ENCODE results near the gene CMSS1. TPM values are rescaled to one million over a fixed set of nuclear protein-coding genes. Genes with fewer than 3 reads are reported as not detected.
A peak's percentile ranks its signal among the peaks of the same experiment; 100 is the strongest.

The CMSS1 gene
- total and polyA plus RNA-seq, 4 experiments from 2014 or later: 18.3 to 29.4 (median 21.9) TPM

GRCh38 chr3:99873269-99874102 is 55.8 kb downstream of the CMSS1 start:
- no peak overlapping the region for H3K27ac ChIP-seq (ENCODE audit: low read depth, low read length)
- Mint-ChIP-seq H3K27ac (peak overlapping the region in 1 of 7 donors; percentile 29), H3K9me3 (no peaks in the 10 kb centered on the region), H3K27me3 (no peaks in the 10 kb centered on the region), H3K36me3 (no peaks in the 10 kb centered on the region), H3K4me1 (peaks cover 6 to 25% (median 11%) of the 10 kb centered on the region in 4 donors), H3K4me3 (no peak overlapping the region)
- no peak overlapping the region for H3K4me3 ChIP-seq (ENCODE audit: low read length in 2 of 2)
- ChIA-PET POLR2A (ENCODE audit: partially characterized antibody) (no interaction called here), CTCF (ENCODE audit: partially characterized antibody) (no interaction called here)
- intact Hi-C loops (cut with micrococcal nuclease): no loop called here
- no peaks in the 10 kb centered on the region for H3K36me3 ChIP-seq (ENCODE audit: insufficient read depth, low read length)
- peaks cover 18% of the 10 kb centered on the region for H3K4me1 ChIP-seq (ENCODE audit: insufficient read depth, low read length)
- no peaks in the 10 kb centered on the region for H3K9me3 ChIP-seq (ENCODE audit: control insufficient read depth in 1 of 2, low read length in 2 of 2)
- no peaks in the 10 kb centered on the region for H3K27me3 ChIP-seq (ENCODE audit: insufficient read depth, low read length)
- DNase-seq: no peak

DNA sequence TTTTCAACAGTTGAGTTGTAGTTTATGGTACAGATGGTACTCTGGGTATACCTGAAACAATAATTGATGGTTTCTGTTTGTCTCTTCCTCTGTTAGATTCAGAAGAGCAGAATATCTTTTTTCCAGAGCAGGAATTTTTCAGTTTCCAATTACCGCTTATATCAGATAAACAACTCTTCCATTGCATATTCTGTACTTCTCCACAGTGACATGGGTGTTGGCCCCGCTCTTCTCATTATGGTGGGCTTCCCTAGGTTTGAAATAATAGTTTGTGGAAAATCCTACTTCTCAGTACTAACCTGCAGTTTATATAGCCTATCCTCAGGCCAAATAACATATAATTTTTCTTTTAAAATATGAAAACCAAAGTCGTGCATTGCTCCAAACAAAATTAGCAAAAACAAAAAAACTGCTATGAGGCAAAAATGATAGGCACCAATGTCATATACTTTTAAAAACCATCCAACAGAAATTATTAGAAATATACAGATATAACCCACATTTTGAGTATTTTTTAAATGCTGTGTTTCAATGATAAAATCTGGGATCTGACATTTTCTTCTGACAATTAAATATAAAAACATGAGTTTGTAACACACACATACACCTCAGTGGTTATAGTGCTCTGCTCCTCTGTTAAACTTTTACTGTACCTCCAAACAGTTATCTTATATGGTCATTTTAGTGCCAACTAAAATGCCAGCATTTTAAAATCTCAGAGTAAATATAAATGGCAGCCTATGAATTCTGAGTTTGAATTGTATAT is 56.8 kb downstream of the CMSS1 start:
- no peak for DNase-seq
- intact Hi-C loops (cut with micrococcal nuclease): loop anchor here (5.0 kb wide), 1 partner anchor 57 kb away; the partner anchor contains the start of gene CMSS1
- Mint-ChIP-seq H3K4me1 (peaks cover 8 to 27% (median 9%) of the 10 kb centered on the region in 4 donors), H3K27me3 (no peaks in the 10 kb centered on the region), H3K4me3 (peak overlapping the region in 1 of 8 donors; percentile 26), H3K27ac (no peak overlapping the region), H3K9me3 (no peaks in the 10 kb centered on the region), H3K36me3 (no peaks in the 10 kb centered on the region)
- Histone ChIP-seq H3K36me3 (ENCODE audit: insufficient read depth, low read length) (no peaks in the 10 kb centered on the region), H3K27me3 (ENCODE audit: insufficient read depth, low read length) (no peaks in the 10 kb centered on the region), H3K27ac (ENCODE audit: low read depth, low read length) (no peak overlapping the region), H3K4me1 (ENCODE audit: insufficient read depth, low read length) (peaks cover 17% of the 10 kb centered on the region), H3K4me3 (ENCODE audit: low read length in 2 of 2) (no peak overlapping the region), H3K9me3 (ENCODE audit: control insufficient read depth in 1 of 2, low read length in 2 of 2) (no peaks in the 10 kb centered on the region)
- CTCF ChIA-PET (ENCODE audit: partially characterized antibody): no interaction called here
- POLR2A ChIA-PET (ENCODE audit: partially characterized antibody): no interaction called here

GRCh38 chr3:99875581-99875928 is 57.9 kb downstream of the CMSS1 start:
- peaks cover 8 to 27% (median 9%) of the 10 kb centered on the region in 4 donors for H3K4me1 Mint-ChIP-seq
- H3K27ac ChIP-seq (ENCODE audit: low read depth, low read length): peak overlapping the region; percentile 45
- POLR2A ChIA-PET (ENCODE audit: partially characterized antibody): no interaction called here
- no peaks in the 10 kb centered on the region for H3K27me3 Mint-ChIP-seq
- H3K36me3 Mint-ChIP-seq: no peaks in the 10 kb centered on the region
- no peaks in the 10 kb centered on the region for H3K36me3 ChIP-seq (ENCODE audit: insufficient read depth, low read length)
- H3K27ac Mint-ChIP-seq: peak overlapping the region; percentile 15 to 83 (median 59)
- H3K9me3 Mint-ChIP-seq: peaks cover 0 to 1% (median 0%) of the 10 kb centered on the region in 8 donors
- no peaks in the 10 kb centered on the region for H3K9me3 ChIP-seq (ENCODE audit: control insufficient read depth in 1 of 2, low read length in 2 of 2)
- peaks cover 17% of the 10 kb centered on the region for H3K4me1 ChIP-seq (ENCODE audit: insufficient read depth, low read length)
- intact Hi-C loops (cut with micrococcal nuclease): loop anchor here (5.0 kb wide), 1 partner anchor 58 kb away; the partner anchor contains the start of gene CMSS1
- CTCF ChIA-PET (ENCODE audit: partially characterized antibody): interaction anchor here (1.0 to 1.2 kb wide), 2 partner anchors 11 to 44 kb away, joined by 3 read pairs; no protein-coding TSS in a partner anchor
- H3K4me3 ChIP-seq (ENCODE audit: low read length in 2 of 2): peak overlapping the region; percentile 51 to 71
- no peak for DNase-seq
- peak overlapping the region; percentile 72 to 85 (median 82) for H3K4me3 Mint-ChIP-seq
- H3K27me3 ChIP-seq (ENCODE audit: insufficient read depth, low read length): no peaks in the 10 kb centered on the region

GRCh38 chr3:99875929-99876841 is 58.5 kb downstream of the CMSS1 start:
- H3K27me3 Mint-ChIP-seq: no peaks in the 10 kb centered on the region

GRCh38 chr3:99877031-99877579 is 59.4 kb downstream of the CMSS1 start:
- intact Hi-C loops (cut with micrococcal nuclease): loop anchor here (5.0 kb wide), 1 partner anchor 60 kb away; the partner anchor contains the start of gene CMSS1
- peaks cover 8 to 27% (median 9%) of the 10 kb centered on the region in 4 donors for H3K4me1 Mint-ChIP-seq
- Histone ChIP-seq H3K36me3 (ENCODE audit: insufficient read depth, low read length) (no peaks in the 10 kb centered on the region), H3K27ac (ENCODE audit: low read depth, low read length) (no peak overlapping the region), H3K27me3 (ENCODE audit: insufficient read depth, low read length) (no peaks in the 10 kb centered on the region), H3K4me1 (ENCODE audit: insufficient read depth, low read length) (peaks cover 17% of the 10 kb centered on the region), H3K9me3 (ENCODE audit: control insufficient read depth in 1 of 2, low read length in 2 of 2) (no peaks in the 10 kb centered on the region), H3K4me3 (ENCODE audit: low read length in 2 of 2) (no peak overlapping the region)
- H3K27me3 Mint-ChIP-seq: no peaks in the 10 kb centered on the region
- ChIA-PET CTCF (ENCODE audit: partially characterized antibody) (no interaction called here), POLR2A (ENCODE audit: partially characterized antibody) (no interaction called here)
- DNase-seq: no peak
- peak overlapping the region in 3 of 7 donors; percentile 35 to 88 (median 37) for H3K27ac Mint-ChIP-seq
- H3K4me3 Mint-ChIP-seq: peak overlapping the region in 3 of 8 donors; percentile 8 to 64 (median 57)
- H3K9me3 Mint-ChIP-seq: peaks cover 0 to 1% (median 0%) of the 10 kb centered on the region in 8 donors
- H3K36me3 Mint-ChIP-seq: no peaks in the 10 kb centered on the region

More at GRCh38 chr3:99875929-99876841, 58.5 kb downstream of the CMSS1 start:
- peaks cover 0 to 1% (median 0%) of the 10 kb centered on the region in 8 donors for H3K9me3 Mint-ChIP-seq
- CTCF ChIA-PET (ENCODE audit: partially characterized antibody): interaction anchor here (1.0 to 1.2 kb wide), 2 partner anchors 10 to 45 kb away, joined by 3 read pairs; no protein-coding TSS in a partner anchor
- Histone ChIP-seq H3K27ac (ENCODE audit: low read depth, low read length) (peak overlapping the region; percentile 45), H3K4me1 (ENCODE audit: insufficient read depth, low read length) (peaks cover 17% of the 10 kb centered on the region), H3K4me3 (ENCODE audit: low read length in 2 of 2) (peak overlapping the region; percentile 51 to 71), H3K36me3 (ENCODE audit: insufficient read depth, low read length) (no peaks in the 10 kb centered on the region), H3K9me3 (ENCODE audit: control insufficient read depth in 1 of 2, low read length in 2 of 2) (no peaks in the 10 kb centered on the region), H3K27me3 (ENCODE audit: insufficient read depth, low read length) (no peaks in the 10 kb centered on the region)
- DNase-seq: peak; percentile 66 to 74 (median 68)
- intact Hi-C loops (cut with micrococcal nuclease): loop anchor here (5.0 kb wide), 1 partner anchor 59 kb away; the partner anchor contains the start of gene CMSS1
- peak overlapping the region; percentile 15 to 88 (median 83) for H3K27ac Mint-ChIP-seq
- POLR2A ChIA-PET (ENCODE audit: partially characterized antibody): no interaction called here
- peak overlapping the region; percentile 72 to 85 (median 82) for H3K4me3 Mint-ChIP-seq
- H3K4me1 Mint-ChIP-seq: peaks cover 8 to 27% (median 9%) of the 10 kb centered on the region in 4 donors
- no peaks in the 10 kb centered on the region for H3K36me3 Mint-ChIP-seq

DNA sequence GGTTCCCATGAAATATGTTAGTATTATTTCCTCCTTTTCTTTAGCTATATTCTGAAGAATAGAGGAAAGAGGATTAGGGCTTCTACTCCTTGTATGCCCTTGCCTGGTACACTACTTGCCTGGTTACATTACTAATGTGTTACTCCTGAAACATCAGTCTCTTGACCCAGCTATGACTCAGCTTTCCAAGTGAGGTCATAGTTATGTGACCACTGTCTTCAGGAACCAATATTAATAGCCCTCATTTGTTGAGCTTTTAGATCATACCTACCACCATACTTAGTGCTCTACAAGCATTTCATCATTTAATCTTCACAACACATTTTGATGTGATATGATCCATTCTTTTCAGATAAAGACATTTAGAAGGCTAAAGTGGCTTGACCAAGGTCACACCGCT is 60.3 kb downstream of the CMSS1 start:
- H3K27me3 ChIP-seq (ENCODE audit: insufficient read depth, low read length): no peaks in the 10 kb centered on the region
- intact Hi-C loops (cut with micrococcal nuclease): loop anchor here (5.0 kb wide), 1 partner anchor 61 kb away; the partner anchor contains the start of gene CMSS1
- POLR2A ChIA-PET (ENCODE audit: partially characterized antibody): no interaction called here
- peaks cover 17% of the 10 kb centered on the region for H3K4me1 ChIP-seq (ENCODE audit: insufficient read depth, low read length)
- Mint-ChIP-seq H3K27ac (peak overlapping the region in 4 of 7 donors; percentile 9 to 44 (median 38)), H3K27me3 (no peaks in the 10 kb centered on the region), H3K4me3 (peak overlapping the region in 1 of 8 donors; percentile 32), H3K36me3 (no peaks in the 10 kb centered on the region), H3K9me3 (peaks cover 0 to 1% (median 0%) of the 10 kb centered on the region in 8 donors), H3K4me1 (peaks cover 7 to 28% (median 9%) of the 10 kb centered on the region in 4 donors)
- no peak for DNase-seq
- H3K9me3 ChIP-seq (ENCODE audit: control insufficient read depth in 1 of 2, low read length in 2 of 2): no peaks in the 10 kb centered on the region
- CTCF ChIA-PET (ENCODE audit: partially characterized antibody): interaction anchor here (0.9 kb wide), 1 partner anchor 69 kb away, joined by 3 read pairs; no protein-coding TSS in a partner anchor
- H3K36me3 ChIP-seq (ENCODE audit: insufficient read depth, low read length): no peaks in the 10 kb centered on the region
- no peak overlapping the region for H3K4me3 ChIP-seq (ENCODE audit: low read length in 2 of 2)
- no peak overlapping the region for H3K27ac ChIP-seq (ENCODE audit: low read depth, low read length)

All from CD4-positive, alpha-beta memory T cell (primary cell).